Measurements from ENCODE around the gene CMTM6.
"Not testable (repeated sequence)": the region's sequence is repeated elsewhere in the genome, so short reads cannot be mapped to it uniquely, and the experiment has no call there.

CMTM6 gene

GRCh38 chr3:32447865-32448400 lies 54.7 kb downstream of the CMTM6 start:
- no peak for DNase-seq (ENCODE audit: low read depth)

- DNase-seq (ENCODE audit: low read depth), result peak; percentile 38
Observed at GRCh38 chr3:32443478-32443877, 59.2 kb downstream of the CMTM6 start.

DNA sequence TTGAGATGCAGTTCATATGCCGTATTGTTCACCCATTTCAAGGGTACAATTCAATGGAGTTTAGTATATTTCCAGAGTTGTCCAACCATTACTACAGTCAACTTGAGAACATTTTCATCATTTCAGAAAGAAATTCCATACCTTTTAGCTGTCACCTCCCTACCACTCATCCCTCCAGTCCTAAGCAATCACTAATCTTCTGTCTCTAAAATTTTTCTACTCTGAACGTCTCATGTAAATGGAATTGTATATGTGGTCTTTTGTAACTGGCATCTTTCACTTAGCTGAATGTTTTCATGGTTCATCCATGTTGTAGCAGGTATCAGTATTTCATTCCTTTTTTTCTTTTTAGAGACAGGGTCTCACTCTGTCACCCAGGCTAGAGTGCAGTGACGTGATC lies 59.9 kb downstream of the CMTM6 start:
- DNase-seq (ENCODE audit: low read depth), result no peak

DNA sequence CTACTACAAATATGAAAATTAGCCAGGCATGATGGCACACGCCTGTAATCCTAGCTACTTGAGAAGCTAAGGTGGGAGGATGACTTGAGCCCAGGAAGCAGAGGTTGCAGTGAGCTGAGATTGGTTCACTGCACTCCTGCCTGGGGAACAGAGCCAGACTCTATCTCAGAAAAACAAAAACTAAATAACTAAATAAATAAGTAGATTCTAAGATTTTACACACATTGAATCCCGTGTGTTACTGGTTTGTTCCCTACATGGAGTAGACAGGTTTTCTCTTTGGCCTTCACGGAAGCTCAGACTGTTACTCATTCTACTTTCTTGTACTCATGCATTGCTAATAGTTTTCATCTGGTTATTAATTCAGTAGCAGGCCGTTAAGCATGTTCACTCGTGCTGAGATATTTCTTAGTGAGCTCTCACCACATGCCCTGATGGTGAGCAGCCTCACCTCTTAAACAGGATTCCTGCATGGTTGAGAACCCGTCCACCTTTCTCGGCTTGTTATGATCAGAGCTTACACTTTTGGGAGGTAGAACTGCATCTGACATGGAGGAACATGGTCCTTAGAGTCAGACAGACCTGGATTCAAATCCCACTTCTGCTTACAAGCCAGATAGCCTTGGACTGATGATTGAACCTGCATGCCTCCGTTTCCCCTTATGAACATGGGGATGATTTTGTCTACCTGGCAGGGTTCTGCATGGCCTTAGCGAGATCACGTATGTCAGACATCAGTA lies 61.9 kb downstream of the CMTM6 start:
- DNase-seq (ENCODE audit: low read depth), result no peak

- DNase-seq (ENCODE audit: low read depth), result not testable (repeated sequence)
Observed at GRCh38 chr3:32439421-32439820, 63.2 kb downstream of the CMTM6 start.

- no peak for DNase-seq (ENCODE audit: low read depth)
Observed at GRCh38 chr3:32438596-32439344, 63.9 kb downstream of the CMTM6 start.

DNA sequence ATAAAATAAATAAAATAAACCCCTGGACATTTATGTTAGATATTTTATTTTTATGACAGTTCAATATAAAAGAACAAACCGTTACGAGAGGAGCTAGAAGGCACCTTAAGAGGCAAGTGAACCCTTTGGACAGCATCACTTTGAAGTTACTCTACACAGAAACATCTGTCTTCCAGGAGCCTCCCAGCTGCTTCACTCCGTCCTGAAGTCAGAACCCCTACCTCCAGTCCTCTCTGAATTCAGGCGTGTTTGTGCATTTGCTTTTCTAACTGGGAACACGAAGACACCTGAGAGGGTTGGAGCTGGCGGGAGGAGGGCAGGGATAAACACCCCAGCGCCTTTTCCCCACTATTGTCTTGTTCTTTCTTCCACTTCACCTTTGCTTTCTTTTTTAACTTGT lies 64.8 kb downstream of the CMTM6 start:
- no peak for DNase-seq (ENCODE audit: low read depth)

DNA sequence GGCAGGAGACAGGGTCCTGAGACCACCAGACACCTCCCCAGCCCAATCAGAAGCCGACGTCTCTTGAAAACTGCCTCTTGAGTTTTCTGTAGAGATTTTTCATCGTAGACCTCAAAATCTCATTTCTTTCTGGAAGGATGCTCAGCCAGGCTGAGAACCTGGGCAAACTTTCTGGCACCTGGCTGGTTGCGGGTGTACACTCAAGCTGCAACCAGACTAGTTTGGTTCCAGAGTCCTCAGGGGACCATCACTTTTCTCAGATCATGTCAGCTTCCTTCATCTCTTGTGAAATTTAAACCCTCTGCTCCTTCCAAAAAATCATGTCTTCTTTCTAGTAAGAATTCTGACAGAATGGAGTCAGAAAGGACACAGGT lies 65.8 kb downstream of the CMTM6 start:
- no peak for DNase-seq (ENCODE audit: low read depth)

DNA sequence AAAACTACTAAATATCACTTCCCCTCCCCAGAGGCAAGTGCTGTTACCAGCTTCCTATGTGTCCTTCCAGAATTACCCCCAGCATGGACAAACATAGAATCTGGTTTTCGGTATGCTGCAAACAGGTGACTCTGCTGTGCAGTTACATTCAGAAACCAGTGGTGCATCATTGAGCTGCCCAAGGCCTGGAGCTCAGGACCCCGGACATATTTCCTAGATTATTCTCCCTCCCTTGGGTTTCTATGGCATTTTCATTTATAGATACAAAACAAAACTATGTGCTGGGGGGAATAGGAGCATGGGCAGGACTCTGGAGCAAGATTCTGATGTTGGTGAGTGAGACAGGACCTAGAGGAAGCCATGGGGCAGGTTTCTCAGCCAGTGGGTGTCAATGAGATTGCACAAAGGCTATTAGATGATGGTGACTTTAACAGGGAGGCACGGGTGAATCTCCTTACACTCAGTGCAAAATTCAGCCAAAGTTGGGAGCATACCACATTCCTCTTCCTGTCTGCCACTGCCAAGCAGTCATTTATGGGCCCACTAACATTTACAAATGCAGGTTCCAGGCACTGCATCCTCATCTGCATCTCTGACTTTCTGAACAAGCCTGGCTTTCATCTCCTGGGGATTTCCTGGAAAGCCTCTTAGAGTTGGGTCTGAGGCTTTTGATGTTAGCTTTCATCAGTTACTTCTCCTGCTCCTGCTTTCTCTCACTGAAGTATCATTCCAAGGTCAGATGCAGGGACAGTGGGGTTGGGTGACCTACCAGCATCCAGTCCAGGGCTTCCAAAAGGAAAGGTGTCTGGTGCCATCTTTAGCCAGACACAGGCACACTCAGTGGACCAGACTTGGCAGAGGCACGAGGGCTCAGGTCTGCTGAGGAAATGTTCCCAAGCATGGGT lies 66.5 kb downstream of the CMTM6 start:
- no peak for DNase-seq (ENCODE audit: low read depth)

GRCh38 chr3:32434206-32434605 lies 68.4 kb downstream of the CMTM6 start:
- no peak for DNase-seq (ENCODE audit: low read depth)

DNA sequence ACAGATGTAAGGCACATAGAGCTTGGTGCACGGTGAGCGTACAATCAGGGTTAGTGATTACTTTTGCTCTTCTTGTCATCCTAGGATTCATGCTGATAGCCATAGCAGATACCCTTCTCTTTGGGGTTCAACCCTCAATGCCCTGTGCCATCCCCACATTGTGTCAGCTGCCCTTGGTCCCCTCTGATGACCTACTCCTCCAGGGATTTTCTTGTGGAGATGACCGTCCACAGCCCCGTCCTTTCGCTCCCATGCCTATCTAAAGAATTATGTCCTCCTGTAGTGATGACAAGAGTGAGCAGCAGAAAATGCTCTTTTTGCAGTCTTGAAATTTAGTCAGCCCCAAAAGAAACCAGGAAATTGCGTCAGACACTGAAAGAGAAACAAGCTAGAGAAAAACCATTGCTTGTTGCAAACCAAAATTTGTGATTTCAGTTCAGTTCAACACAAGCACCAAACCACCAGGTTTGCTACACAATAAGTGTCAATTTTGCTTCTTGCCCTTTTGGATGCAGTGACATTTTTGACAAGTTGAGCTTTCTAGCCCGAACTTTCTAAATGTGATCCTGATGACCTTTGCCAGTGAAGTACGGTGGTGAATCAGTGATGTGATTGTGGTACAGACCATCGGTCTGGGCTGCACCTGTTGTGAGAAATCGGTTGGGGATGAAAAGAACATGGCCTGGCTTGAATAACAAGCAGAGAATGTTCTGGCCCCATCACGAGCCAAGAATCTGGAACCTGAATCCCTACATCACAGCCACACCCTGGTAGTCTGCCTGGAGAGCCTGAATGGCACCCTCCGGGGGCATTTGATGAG lies 69.7 kb downstream of the CMTM6 start:
- no peak for DNase-seq (ENCODE audit: low read depth)

DNA sequence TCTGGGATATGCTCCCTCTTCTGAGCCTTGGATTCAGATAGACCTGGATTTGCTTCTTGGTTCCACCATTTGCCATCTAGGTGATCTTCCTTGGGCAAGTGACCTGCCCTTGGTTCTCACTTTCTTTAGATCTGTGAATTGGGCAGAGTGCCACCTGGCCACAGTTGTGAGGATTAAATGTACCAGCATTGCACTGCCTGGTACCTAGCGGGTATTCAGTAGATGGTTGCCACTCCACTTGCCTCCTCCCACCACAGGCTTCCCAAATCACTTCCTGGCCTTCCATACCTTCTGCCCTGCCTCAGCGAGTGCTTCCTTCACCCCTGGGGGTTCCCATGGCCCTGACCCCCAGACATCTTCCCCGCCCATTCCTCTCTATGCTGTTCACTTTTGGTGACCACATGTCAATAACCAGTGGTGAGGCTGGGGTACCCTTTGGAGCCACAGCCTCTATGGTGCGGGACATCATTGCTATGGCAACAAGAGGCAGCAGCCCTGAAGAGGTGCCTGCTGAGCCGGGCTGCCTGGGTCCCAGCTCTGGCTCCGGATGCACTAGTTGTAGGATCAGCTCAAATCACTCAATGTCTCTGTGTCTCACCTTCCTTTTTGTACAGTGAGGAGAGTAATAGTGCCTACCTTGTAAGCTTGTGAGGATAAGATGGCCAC lies 70.5 kb downstream of the CMTM6 start:
- no peak for DNase-seq (ENCODE audit: low read depth)

DNA sequence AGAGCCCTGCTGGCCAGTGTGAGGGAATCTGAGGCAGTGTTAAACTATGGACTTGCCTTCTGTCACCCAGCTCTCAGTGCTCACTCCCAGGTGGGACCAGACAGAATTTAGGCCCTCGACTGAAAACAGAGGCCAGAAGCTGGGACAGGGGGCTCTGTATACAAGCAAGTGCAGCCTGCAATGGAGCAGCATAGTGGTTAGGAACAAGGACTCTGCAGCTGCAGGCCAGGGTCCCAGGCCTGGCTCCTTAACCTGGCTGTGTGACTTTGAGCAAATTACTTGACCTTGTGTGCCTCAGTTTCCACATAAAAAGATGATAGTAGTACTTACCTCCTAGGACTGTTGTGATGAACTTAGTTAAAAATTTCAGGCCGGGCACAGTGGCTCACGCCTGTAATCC lies 71.2 kb downstream of the CMTM6 start:
- no peak for DNase-seq (ENCODE audit: low read depth)
